Stimulated activated CD4-positive, alpha-beta T cell treated with anti-CD3 and anti-CD28 coated beads, Interleukin-15, amount 100 ng/mL, for 1 hour (primary cell): Measurements from ENCODE around the gene IL22RA1.

Experiments
- DNase-seq, 2 donors: peaks; one replicate each; pipeline ENCODE4 v3.0.0-alpha.2; 2020; ENCODE audit warnings: low read depth in 1 of 2, low spot score in 1 of 2

IL22RA1 gene

DNA sequence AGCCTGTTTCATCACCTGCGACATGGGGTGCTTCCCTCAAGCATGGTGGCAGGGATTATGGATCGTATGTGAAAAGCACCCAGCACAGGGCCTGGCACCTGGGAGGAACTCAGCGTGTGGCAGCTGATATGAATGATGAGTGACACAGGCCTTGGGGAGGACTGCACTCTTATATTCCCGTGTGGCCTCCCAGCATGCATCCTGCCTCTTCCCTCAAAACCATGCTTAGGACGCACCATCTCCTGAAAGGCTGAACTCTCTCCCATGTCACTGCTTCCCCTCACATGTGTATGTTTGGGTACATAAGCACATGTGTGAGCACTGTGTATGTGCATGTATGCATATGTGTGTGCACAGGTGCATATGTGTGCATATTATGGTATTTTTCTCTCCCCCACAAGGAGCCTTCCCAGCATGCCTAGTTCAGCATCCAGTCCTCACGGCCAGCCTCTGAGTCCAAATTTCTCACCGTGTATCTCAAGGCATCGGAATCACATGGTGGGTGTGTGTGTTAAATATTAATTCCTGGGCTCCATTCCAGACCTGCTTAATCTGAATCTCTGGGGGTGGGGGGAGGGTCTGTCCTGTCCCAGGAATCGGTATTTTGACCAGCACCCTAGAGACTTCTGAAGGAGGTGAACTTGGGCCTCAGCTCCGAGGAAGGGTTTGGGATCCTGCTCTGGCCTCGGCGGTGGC, 43.8 kb downstream of the IL22RA1 start:
- DNase-seq: no peak

GRCh38 chr1:24098102-24098501, 44.8 kb downstream of the IL22RA1 start:
- DNase-seq: no peak

- DNase-seq: no peak
These were observed 45.3 kb downstream of the IL22RA1 start for GRCh38 chr1:24097663-24098062.

- no peak for DNase-seq
These were observed 46.2 kb downstream of the IL22RA1 start for GRCh38 chr1:24096739-24097103.

DNA sequence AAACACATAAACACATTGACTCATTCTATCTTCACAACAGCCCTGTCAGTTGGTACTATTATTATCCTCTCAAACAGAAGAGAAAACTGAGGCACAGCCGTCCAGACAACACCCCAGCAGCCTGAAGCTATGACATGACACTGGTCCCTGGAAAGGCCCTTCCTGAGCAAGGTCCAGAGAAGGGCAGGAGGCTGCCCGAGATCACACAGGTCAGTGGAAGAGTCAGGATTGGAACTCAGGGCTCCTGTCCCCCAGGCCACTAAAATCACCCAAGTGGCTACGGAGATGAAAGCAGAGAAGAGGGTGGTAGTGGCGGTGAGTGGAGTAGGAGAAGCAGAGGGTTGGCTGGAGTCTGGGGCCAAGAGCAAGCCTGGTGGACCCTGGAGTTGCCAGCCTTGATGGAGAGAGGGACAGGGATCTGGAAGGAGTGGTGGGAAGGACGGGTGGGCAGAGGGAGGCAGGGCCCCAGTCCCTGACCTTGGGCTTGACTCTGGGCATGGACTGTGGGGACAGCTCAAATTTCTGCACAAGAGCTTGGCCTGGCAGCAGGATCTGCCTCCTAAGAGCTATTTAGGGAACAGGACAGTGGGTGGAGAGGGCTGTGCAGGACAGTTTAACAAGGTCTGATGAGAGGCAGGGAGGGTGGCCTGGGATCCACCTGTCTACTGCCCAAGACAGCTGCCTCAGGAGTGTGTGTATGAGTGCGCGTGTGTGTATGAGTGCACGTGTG, 46.8 kb downstream of the IL22RA1 start:
- DNase-seq: no peak

DNA sequence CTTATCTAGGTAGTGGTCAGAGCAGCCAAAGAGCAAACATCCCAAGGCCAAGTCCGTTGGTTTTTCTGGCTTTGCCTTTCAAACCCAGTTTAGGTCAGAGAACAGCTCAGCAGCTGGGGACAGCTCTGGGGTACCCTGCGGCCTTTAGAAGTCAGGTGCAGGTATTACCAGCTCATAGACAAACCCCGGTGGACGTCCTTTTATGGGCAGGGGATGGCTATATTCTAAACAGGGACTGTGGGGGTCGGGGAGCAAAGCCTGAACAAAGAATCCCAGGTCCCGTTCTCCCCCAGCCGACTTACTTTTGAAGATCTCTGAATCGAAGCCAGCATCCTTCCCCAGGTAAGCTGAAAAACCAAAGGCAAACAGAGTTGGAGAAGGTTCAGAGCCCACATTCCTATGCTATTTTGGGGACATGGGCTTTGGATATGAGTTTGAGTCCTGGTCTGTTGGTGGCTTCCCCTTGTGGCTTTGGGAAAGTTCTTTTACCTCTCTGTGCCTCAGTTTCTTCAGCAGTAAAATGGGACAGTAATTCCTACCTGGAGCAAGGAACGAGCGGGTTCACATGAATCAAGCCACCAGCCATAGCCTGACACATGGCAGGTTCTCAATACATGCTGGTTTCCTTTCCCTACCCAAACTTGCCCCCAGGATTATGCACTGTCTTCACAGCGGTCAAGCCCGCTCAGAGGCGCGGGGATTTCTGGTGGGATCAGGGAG, 47.6 kb downstream of the IL22RA1 start:
- no peak for DNase-seq

GRCh38 chr1:24094554-24094953, 48.4 kb downstream of the IL22RA1 start:
- no peak for DNase-seq

DNA sequence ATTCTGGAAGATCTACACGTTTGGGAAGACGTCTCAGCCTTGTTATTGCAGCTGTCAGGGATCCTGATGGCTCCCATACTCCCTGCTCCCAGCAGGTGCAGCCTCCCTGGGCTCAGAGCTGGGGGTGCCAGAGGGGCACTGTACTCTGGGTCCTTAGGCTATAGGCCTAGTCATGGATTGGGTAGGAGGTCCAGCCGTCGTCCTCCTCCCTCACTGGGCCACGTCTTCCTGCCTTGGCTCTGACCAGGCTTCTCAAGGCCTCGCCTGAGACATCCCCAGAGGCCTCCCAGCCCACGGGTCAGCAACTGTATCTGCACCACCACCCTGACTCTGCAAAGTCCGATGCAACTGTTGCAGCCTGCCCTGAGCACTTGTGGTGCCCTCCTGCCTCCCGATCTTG, 49.2 kb downstream of the IL22RA1 start:
- DNase-seq: no peak

DNA sequence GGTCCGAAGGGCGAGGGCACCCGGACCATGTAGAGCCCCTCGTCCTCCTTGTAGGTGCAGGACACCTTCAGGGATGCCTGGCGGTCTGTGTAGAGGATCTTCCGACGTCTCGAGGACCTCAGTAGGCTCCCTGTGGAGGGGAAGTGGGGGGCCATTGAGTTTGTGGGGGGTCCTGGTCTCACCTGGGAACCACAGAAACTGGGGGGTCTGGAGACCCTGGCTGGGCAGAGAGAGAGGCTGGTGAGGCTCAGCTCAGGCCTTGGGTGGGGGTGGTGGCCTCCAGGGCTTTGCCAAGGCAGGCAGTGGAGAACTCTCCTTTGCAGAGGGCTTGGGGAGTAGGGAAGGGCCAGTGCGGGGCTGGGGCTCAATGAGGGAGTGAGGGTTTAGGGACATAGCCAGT, 50.0 kb downstream of the IL22RA1 start:
- DNase-seq: no peak

DNA sequence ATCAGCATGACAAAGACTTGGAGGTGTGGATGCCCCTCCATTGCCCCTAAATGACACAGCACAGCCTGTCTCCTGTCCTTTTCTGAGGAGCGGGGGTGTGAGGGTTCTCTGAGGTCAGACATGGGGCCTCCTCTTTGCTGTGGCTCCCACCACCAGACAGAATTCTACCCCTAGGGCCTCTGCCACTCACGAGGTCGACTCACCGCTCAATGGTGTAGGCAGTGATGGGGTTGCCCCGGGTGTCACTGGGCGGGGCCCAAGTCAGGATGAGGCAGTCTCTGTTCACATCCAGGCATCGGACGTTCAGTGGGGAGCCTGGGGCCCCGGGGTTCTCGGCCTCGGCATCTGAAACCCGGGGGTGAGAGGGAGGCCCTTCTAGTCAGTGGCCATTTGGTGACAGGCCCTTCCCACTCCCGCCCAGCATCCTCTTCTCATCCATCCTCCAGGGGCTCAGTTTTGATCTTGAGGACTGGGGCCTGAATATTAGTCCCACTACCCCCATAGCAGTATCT, 50.9 kb downstream of the IL22RA1 start:
- no peak for DNase-seq

DNA sequence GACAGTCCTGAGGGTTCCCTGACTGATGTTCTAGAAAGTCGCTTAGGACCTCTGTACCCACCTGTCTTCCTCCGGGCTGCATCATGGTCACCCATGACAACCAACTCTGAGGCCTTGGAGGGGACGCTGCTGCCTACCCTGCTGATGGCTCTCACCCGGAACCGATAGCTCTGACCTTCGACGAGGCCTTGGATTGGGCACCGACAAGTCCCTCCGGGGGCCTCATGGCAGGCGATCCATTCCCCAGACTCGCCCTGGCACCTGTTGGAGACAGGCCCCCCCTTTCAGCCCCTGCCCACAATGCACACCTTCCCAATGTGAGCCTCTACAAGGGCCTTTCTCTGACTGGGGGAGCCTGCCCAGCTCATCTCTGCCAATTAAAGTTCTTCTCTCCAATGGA, 52.2 kb downstream of the IL22RA1 start:
- DNase-seq: no peak

GRCh38 chr1:24089743-24090555, 53.0 kb downstream of the IL22RA1 start:
- DNase-seq: no peak

DNA sequence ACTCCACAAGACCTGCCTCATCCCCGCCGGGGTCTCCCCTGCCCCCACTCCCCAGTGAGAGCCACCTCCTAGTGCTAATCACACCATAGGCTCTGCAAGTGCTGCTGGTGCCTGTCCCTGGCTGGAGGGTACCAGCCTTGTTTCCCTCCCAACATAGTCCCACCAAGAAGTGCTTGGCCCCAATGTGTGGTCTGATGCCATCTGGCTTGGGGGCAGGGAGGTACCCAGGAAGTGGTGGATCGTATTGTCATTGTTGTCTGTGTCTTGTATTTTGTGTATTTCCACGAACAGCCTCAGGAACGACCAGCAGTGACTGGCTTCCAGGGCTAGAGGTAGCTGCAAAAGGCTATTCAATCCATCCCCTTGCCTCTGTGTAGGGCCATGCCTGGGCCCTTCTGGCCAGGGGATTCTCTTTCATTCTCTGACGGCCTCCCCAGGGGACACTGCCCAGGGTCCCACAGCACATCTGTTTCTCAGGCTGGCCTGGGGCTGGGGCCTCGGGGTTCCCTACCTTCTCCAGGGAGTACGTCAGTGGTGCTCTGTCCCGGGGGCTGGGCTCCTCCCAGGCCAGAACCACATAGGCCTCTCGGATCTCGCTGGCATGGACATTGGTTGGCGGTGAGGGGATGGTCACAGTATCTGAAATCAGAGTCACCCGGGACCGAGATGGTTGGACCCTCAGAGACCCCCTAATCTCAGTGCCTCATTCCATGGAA, 53.8 kb downstream of the IL22RA1 start:
- no peak for DNase-seq

- DNase-seq: no peak
These were observed 56.5 kb downstream of the IL22RA1 start for GRCh38 chr1:24086466-24086865.

DNA sequence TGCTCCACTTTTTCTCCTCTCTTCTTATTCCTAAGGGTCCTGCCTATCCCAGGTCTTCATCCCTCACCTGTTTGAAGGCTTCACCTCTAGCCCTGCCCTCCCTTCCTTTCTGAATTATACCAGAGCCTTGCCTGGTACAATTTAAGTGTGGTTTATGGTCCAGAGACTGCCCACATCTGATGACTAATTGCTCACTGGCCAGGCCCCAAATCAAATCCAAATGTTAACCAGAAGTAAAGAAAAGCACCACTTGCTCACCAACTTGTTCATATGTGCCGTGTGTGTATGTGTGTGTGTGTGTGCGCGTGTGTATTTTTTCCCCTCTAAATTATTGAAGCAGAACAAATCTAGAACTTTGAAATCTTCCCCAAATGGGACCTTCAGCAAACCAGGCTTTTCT, 57.4 kb downstream of the IL22RA1 start:
- no peak for DNase-seq

DNA sequence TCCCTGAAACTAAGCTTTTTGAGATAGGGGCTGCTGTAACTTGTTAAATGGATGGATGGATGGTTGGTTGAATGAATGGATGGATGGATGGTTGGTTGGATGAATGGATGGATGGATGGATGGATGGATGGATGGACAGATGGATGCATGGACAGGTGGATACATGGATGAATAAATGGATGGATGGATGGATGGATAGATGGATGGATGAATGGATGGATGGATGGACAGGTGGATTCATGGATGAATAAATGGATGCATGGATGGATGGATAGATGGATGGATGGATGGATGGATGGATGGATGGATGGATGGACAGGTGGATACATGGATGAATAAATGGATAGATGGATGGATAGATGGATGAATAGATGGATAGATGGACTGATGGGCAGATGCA, 57.9 kb downstream of the IL22RA1 start:
- DNase-seq: no peak

DNA sequence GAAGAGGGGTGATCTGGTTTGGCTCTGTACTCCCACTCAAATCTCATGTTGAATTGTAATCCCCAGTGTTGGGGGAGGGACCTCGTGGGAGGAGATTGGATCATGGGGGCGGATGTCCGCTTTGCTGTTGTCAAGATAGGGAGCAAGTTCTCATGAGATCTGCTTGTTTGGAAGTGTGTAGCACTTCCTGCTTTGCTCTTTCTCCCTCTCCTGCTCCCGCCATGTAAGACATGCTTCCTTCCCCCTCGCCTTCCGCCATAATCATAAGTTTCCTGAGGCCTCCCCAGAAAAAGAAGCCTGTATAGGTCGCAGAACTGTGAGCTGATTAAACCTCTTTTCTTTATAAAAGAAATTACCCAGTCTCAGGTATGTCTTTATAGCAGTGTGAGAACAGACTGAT, 58.9 kb downstream of the IL22RA1 start:
- no peak for DNase-seq

DNA sequence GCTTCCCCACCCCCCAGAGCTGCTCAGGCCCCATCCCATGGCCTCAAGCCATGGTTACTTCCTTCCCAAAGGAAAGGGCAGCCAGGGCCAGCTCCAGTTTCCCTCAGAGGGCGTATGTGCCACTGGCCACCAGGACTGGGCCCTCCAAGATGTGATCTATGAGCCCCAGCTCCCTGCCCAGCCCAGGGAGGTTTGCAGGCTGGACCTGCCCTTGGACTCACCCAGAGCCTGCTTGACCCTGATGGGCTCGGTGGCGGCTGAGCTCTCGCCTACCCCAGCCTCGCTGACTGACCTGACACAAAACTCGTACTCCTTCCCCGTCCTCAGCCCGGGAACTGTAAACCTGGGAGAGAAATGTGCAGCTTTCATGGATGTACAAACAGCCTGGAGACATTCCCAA, 60.6 kb downstream of the IL22RA1 start:
- DNase-seq: no peak

DNA sequence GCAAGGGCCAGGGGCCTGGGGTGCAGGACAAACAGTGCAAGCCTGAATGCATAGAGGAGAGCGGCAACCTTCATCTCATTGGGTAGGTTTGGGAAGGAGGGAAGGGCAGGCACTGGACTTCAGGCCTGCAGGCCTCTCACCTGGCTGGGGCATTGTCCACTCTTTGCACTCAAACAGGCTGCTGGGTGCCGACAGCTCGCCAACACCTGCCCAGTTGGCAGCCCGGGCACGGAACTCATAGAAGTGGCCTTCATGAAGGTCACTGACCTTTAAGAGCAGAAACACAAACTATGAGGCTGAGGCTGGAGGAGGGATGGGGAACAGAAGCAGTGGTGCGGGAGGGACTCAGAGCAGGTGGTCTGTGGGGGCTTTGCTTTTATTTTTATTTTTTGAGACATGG, 61.8 kb downstream of the IL22RA1 start:
- DNase-seq: no peak

DNA sequence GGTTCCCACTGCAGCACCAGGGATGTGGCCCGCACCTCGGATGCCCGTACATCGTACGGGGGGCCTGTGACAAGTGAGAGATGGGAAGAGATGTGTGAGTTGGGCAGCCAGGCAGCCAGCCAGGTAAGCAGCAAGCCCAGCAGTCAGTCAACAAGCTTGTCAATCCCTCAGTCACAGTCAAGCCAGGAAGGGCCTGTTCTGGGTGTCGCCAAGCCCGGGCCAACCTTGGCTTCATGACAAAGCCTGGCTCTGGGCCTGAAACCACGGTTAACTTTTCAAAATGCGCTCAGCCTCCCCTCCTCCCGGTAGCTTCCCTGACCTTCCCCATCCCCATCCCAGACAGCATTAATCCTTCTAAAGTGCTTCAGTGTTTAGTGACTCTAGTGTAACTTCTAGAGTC, 62.8 kb downstream of the IL22RA1 start:
- no peak for DNase-seq
